Measurements from ENCODE around the gene AQP12B. TPM values are rescaled to one million over a fixed set of nuclear protein-coding genes. Genes with fewer than 3 reads are reported as not detected.

AQP12B gene
- total RNA-seq, 1 experiment from 2014 or later: not detected

DNA sequence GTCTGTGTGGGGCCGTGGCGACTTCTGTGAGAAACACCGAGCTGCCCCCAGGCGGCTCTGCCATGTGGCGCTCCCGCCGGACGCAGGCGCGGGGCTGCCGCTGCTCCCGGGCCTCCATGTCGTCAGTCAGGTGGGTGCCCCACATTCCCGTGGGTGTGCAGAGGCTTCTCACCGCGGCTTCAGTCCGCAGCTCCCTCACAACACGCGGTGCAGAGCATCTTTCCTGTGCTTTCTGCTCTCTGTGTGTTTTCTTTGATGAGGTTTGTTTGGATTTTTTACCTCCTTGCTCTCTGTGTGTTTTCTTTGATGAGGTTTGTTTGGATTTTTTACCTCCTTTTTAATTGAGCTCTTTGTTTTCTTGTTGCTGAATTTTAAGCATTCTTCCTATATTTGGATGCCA lies 22.0 kb upstream of the AQP12B start:
- Mint-ChIP-seq H3K27ac (no peak overlapping the region), H3K36me3 (ENCODE audit: insufficient read depth in 1 of 3, low read depth in 3 of 3) (no peaks in the 10 kb centered on the region), H3K4me3 (no peak overlapping the region), H3K27me3 (ENCODE audit: low read depth) (peaks cover 12% of the 10 kb centered on the region), H3K4me1 (peaks cover 0 to 10% of the 10 kb centered on the region in 2 experiments; a peak in 3 of 4 replicates), H3K9me3 (no peaks in the 10 kb centered on the region; a peak in 1 of 5 replicates)
- Histone ChIP-seq H3K79me2 (ENCODE audit: insufficient read depth, low read length) (no peaks in the 10 kb centered on the region), H3K27me3 (ENCODE audit: insufficient read depth, low read length) (no peaks in the 10 kb centered on the region), H2BK12ac (ENCODE audit: insufficient read length, low read depth, low read length) (no peak overlapping the region), H2AFZ (ENCODE audit: low read length) (no peak overlapping the region), H4K5ac (ENCODE audit: insufficient read length, low read depth, low read length) (no peak overlapping the region), H4K8ac (replicated peaks; ENCODE audit: insufficient read length, low read depth, low read length) (no peak overlapping the region), H4K20me1 (ENCODE audit: control insufficient read depth, insufficient read depth, insufficient read length) (no peaks in the 10 kb centered on the region), H3K9ac (ENCODE audit: extremely low read depth, insufficient read length, low read length) (no peak overlapping the region), H3K18ac (ENCODE audit: insufficient read length, low read depth, low read length) (no peak overlapping the region), H3K23ac (ENCODE audit: insufficient read length, low read depth, low read length) (no peak overlapping the region), H3K56ac (ENCODE audit: insufficient read length, low read depth, low read length) (no peak overlapping the region), H4K91ac (ENCODE audit: insufficient read length, low read depth, low read length) (no peak overlapping the region), H2BK5ac (ENCODE audit: insufficient read length, low read length) (no peak overlapping the region), H3K9me3 (ENCODE audit: control insufficient read depth, low read depth, low read length) (no peaks in the 10 kb centered on the region), H2BK20ac (ENCODE audit: low read depth, low read length, poor library complexity, severe bottlenecking) (no peak overlapping the region), H3K27ac (ENCODE audit: insufficient read length, low read depth, low read length) (no peak overlapping the region), H3K4me2 (ENCODE audit: insufficient read depth, insufficient read length, low read length) (no peak overlapping the region), H3K4ac (ENCODE audit: low read depth, low read length) (no peak overlapping the region), H3K14ac (ENCODE audit: insufficient read depth, low read length) (no peak overlapping the region), H3K23me2 (ENCODE audit: insufficient read length, low read depth, low read length, poor library complexity, severe bottlenecking) (no peaks in the 10 kb centered on the region), H2BK15ac (ENCODE audit: low read depth, low read length) (no peak overlapping the region), H3K79me1 (ENCODE audit: insufficient read depth, low read depth, low read length, poor library complexity, severe bottlenecking) (no peaks in the 10 kb centered on the region), H3K4me1 (ENCODE audit: insufficient read depth, low read length) (no peaks in the 10 kb centered on the region), H3T11ph (ENCODE audit: low read length) (no peak overlapping the region), H2BK120ac (ENCODE audit: low read depth, low read length, poor library complexity, severe bottlenecking) (no peak overlapping the region), H2AK5ac (ENCODE audit: insufficient read length, low read length) (no peak overlapping the region)
- no CpG with 5 or more reads among the region's 19 CpGs for WGBS (ENCODE audit: extremely low coverage, insufficient read length, low lambda C conversion rate)
- no peak for DNase-seq
- TF ChIP-seq, protein P1, sequence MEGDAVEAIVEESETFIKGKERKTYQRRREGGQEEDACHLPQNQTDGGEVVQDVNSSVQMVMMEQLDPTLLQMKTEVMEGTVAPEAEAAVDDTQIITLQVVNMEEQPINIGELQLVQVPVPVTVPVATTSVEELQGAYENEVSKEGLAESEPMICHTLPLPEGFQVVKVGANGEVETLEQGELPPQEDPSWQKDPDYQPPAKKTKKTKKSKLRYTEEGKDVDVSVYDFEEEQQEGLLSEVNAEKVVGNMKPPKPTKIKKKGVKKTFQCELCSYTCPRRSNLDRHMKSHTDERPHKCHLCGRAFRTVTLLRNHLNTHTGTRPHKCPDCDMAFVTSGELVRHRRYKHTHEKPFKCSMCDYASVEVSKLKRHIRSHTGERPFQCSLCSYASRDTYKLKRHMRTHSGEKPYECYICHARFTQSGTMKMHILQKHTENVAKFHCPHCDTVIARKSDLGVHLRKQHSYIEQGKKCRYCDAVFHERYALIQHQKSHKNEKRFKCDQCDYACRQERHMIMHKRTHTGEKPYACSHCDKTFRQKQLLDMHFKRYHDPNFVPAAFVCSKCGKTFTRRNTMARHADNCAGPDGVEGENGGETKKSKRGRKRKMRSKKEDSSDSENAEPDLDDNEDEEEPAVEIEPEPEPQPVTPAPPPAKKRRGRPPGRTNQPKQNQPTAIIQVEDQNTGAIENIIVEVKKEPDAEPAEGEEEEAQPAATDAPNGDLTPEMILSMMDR (conservative IDR thresholded peaks at IDR 0.05): no peak
